RWPE1 (cell line): Measurements from ENCODE around the gene MTUS2.

Experiments used
- CTCF ChIA-PET: fragments of 350-600 bp; sonication (Branson Sonifier 250); formaldehyde crosslinking; extraction: SDS; loops from one replicate; lab custom pipeline; 2021; lab: Yijun Ruan, JAX
- POLR2A ChIA-PET: fragments of 400-600 bp; formaldehyde crosslinking; extraction: SDS; loops from one replicate; lab custom pipeline; 2020; ENCODE audit warnings: antibody characterized with exemption; ENCODE audit not compliant: low non-redundant PET; lab: Yijun Ruan, JAX
- DNase-seq: peaks from one replicate; pipeline ENCODE4 v3.0.0; 2012; ENCODE audit warnings: low spot score
- H3K27ac ChIP-seq: fragments of 450-650 bp; 2 replicates; pipeline ENCODE4 v1.5.1; 2017
- TF ChIP-seq, protein P1 (sequence below): fragments of 450-650 bp; conservative IDR thresholded peaks from 2 replicates; pipeline ENCODE4 v1.5.1; 2017; ENCODE audit warnings: low read depth, mild to moderate bottlenecking

Gene MTUS2

DNA sequence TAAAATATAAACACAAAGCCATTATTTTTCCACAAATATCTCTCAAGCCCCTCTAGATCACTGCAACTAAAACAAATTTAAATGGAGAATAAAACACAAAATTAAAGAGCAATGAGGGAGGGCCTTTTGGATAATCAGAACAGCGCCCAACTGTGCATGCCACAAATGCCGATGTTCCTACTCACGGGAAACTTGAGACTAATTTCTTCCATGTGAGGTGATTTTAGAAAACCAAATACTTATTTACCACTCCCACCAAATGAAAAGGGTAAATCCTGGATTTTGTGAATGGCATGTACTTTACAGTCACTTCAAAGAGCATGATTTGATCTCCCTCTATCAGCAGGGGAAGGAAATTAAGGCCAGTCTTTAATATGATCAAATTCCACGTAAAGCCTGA is 700.5 kb downstream of the MTUS2 start:
- TF ChIP-seq, protein P1, sequence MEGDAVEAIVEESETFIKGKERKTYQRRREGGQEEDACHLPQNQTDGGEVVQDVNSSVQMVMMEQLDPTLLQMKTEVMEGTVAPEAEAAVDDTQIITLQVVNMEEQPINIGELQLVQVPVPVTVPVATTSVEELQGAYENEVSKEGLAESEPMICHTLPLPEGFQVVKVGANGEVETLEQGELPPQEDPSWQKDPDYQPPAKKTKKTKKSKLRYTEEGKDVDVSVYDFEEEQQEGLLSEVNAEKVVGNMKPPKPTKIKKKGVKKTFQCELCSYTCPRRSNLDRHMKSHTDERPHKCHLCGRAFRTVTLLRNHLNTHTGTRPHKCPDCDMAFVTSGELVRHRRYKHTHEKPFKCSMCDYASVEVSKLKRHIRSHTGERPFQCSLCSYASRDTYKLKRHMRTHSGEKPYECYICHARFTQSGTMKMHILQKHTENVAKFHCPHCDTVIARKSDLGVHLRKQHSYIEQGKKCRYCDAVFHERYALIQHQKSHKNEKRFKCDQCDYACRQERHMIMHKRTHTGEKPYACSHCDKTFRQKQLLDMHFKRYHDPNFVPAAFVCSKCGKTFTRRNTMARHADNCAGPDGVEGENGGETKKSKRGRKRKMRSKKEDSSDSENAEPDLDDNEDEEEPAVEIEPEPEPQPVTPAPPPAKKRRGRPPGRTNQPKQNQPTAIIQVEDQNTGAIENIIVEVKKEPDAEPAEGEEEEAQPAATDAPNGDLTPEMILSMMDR, result no peak
- ChIA-PET POLR2A (no interaction called here), CTCF (no interaction called here)
- H3K27ac ChIP-seq, result no peak overlapping the region
- no peak for DNase-seq

GRCh38 chr13:29521336-29521735 is 701.2 kb downstream of the MTUS2 start:
- ChIA-PET POLR2A (no interaction called here), CTCF (no interaction called here)
- no peak for DNase-seq
- TF ChIP-seq, protein P1, result no peak
- H3K27ac ChIP-seq, result no peak overlapping the region

GRCh38 chr13:29522044-29522685 is 702.0 kb downstream of the MTUS2 start:
- CTCF ChIA-PET, result interaction anchor here (1.0 kb wide), 1 partner anchor 14 kb away, joined by 4 read pairs; no protein-coding TSS in a partner anchor
- DNase-seq, result no peak
- H3K27ac ChIP-seq, result no peak overlapping the region
- POLR2A ChIA-PET, result no interaction called here
- TF ChIP-seq, protein P1, result no peak

DNA sequence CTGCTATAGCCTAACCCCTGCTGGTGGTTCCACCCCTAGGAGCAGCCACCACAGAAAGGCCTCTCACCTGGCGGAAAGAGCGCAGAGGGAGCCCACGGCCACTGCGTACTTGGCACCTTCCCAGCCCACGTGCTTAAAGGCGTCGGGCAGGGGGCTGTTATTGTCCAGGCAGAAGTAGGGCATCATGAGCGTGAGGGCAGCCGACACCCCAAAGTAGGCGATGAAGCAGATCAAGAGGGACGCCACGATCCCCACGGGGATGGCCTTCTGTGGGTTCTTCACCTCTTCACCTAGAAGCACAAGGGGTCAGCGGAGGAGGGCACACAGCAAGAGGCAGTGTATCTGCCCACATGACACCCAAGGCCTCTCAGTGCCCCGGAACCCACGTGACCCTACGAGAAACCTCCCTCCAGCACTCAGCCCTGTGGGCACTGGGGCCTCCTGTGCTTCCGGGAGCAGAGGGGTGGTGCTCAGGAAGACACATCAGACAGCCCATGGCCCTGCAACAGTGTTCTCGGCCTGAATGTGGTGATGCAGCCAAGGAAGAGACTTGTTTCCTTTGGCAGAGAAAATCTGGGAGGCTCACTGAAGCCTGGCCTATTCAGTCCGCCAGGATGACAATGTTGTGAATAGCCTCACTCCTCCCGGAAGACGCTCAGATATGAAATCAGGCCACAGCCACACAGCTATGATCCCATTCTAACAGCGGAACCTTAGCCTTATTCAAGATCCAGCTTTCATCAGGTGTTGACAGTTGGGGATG is 703.2 kb downstream of the MTUS2 start:
- DNase-seq, result no peak
- POLR2A ChIA-PET, result no interaction called here
- CTCF ChIA-PET, result interaction anchor here (0.7 to 1.0 kb wide), 2 partner anchors 15 to 595 kb away, joined by 3 to 4 read pairs; no protein-coding TSS in a partner anchor
- TF ChIP-seq, protein P1, result no peak
- H3K27ac ChIP-seq, result no peak overlapping the region

GRCh38 chr13:29524176-29524575 is 704.0 kb downstream of the MTUS2 start:
- no peak overlapping the region for H3K27ac ChIP-seq
- POLR2A ChIA-PET, result no interaction called here
- TF ChIP-seq, protein P1, result no peak
- CTCF ChIA-PET, result interaction anchor here (0.7 kb wide), 1 partner anchor 594 kb away, joined by 3 read pairs; no protein-coding TSS in a partner anchor
- DNase-seq, result no peak

DNA sequence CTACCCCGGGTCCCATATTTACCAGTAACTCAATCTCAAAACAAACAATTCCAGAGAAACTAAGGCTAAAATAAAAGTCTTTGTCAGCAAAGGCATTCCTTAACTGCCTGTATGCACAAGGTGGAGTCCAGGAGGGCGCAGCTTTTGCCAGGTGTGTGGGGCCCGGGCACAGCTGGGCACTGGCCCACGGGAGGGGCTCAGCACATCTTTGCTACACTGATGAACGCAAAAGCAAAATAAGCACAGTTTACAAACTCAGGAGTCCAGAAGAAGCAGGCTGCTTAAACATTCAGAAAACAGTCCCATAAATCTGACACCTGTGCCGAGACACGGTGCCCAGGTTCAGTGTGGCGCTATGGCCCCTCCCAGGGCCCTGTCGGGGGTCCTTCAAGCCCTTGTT is 704.5 kb downstream of the MTUS2 start:
- ChIA-PET POLR2A (no interaction called here), CTCF (no interaction called here)
- TF ChIP-seq, protein P1, result no peak
- H3K27ac ChIP-seq, result no peak overlapping the region
- DNase-seq, result no peak
